Melanocyte of skin (primary cell): ENCODE results near the gene TLR5. TPM values are rescaled to one million over a fixed set of nuclear protein-coding genes. Genes with fewer than 3 reads are reported as not detected.

Experiments
- total RNA-seq, 2 donors: library from RNA; depleted of rRNA; stranded (reverse); fragments of >200 nt; gene quantifications; 2 replicates each; pipeline ENCODE4 v1.2.3, GENCODE V29; 2012

TLR5 gene, protein sequence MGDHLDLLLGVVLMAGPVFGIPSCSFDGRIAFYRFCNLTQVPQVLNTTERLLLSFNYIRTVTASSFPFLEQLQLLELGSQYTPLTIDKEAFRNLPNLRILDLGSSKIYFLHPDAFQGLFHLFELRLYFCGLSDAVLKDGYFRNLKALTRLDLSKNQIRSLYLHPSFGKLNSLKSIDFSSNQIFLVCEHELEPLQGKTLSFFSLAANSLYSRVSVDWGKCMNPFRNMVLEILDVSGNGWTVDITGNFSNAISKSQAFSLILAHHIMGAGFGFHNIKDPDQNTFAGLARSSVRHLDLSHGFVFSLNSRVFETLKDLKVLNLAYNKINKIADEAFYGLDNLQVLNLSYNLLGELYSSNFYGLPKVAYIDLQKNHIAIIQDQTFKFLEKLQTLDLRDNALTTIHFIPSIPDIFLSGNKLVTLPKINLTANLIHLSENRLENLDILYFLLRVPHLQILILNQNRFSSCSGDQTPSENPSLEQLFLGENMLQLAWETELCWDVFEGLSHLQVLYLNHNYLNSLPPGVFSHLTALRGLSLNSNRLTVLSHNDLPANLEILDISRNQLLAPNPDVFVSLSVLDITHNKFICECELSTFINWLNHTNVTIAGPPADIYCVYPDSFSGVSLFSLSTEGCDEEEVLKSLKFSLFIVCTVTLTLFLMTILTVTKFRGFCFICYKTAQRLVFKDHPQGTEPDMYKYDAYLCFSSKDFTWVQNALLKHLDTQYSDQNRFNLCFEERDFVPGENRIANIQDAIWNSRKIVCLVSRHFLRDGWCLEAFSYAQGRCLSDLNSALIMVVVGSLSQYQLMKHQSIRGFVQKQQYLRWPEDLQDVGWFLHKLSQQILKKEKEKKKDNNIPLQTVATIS
- total RNA-seq, result under 1 TPM in 1 of 2 donors, not detected in 1; 0.34 TPM

DNA sequence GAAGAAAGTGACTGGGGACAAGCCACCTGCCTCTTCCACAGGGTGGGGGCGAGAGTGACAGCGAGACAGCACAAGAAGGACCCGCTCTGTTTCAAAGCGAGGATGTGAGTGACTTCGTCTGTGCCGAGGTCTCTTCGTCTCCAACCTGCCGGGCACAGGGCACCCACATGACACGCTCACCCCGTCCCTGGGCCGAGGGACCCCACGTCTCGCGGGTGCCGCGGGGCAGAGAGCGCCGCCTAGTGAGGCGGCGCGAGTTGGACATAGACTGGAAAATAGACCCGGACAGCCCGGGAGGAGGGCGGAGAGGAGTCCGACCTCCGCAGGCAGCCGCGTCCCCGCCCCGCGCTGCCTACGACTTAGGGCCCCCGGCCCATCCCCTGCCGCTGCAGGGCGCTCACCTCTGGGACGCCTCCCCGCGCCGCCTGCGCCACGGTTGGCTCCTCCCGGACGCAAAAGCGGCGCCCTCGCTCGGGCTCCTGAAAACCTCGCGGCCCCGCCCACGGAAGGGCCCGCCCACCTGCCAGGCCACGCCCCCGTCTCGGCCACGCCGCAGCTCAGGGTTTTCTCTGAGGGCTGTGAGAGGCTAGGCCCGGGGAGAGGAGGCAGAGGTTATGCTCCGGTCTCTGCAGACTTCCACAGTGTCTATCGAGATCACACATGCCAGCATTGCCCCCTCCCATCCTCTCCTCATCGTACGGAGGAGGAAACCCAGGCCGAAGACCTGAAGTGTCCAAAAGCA, at the start of gene TLR5:
TSS of gene TLR5 (minus strand) at position 454 of the 742 bp plus-strand sequence. CDS start 30,217 bp downstream, outside the sequence.

Other genes with a start within 250 kb of the TLR5 start
- gene SUSD4, start 220.9 kb upstream of the TLR5 start, total RNA-seq, result not detected